ENCODE data around the gene TPBG.

TPBG gene

GRCh38 chr6:82364087-82365015 lies 734 bp downstream of the TPBG start:
- H3K9ac ChIP-seq (ENCODE audit: low read depth, low read length), result peak overlapping the region; percentile 59
- H3K4me1 ChIP-seq (ENCODE audit: insufficient read depth, low read length), result peaks cover 12% of the 10 kb centered on the region

GRCh38 chr6:82365016-82365795 lies 1.6 kb downstream of the TPBG start:
- peak overlapping the region; percentile 59 for H3K9ac ChIP-seq (ENCODE audit: low read depth, low read length)
- H3K4me1 ChIP-seq (ENCODE audit: insufficient read depth, low read length), result peaks cover 12% of the 10 kb centered on the region
- no peaks in the 10 kb centered on the region for H3K9me3 ChIP-seq (ENCODE audit: control insufficient read depth, insufficient read depth, low read length)
- no peaks in the 10 kb centered on the region; the same call in 1 of the 2 replicates for H3K36me3 ChIP-seq (ENCODE audit: insufficient read depth, low read length)

More at GRCh38 chr6:82364087-82365015, 734 bp downstream of the TPBG start:
- H3K36me3 ChIP-seq (ENCODE audit: insufficient read depth, low read length), result no peaks in the 10 kb centered on the region; the same call in 1 of the 2 replicates
- no peaks in the 10 kb centered on the region for H3K9me3 ChIP-seq (ENCODE audit: control insufficient read depth, insufficient read depth, low read length)

DNA sequence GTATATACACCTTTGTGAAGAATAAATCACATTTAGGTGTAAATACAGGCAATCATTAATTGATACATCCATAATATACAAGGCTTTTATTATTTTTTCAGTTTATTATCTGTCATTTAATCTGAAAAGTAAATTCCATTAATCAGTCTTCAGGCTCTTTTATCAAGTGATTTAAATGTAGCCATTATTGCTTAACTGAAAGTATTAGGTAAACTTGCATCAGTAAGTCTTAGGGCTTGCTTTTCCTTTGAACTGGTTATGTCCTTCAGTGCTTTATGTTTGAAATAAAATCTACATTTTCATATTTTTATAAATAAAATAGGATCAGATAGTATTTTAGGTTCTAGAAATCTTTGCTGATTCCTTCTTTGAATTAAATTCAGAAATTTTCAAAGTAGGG lies 4.1 kb downstream of the TPBG start:
- H3K4me1 ChIP-seq (ENCODE audit: insufficient read depth, low read length), result peaks cover 8% of the 10 kb centered on the region
- no peak overlapping the region for H3K9ac ChIP-seq (ENCODE audit: low read depth, low read length)
- no peaks in the 10 kb centered on the region for H3K9me3 ChIP-seq (ENCODE audit: control insufficient read depth, insufficient read depth, low read length)
- H3K36me3 ChIP-seq (ENCODE audit: insufficient read depth, low read length), result no peaks in the 10 kb centered on the region; the same call in 1 of the 2 replicates

GRCh38 chr6:82370788-82371187 lies 7.2 kb downstream of the TPBG start:
- no peaks in the 10 kb centered on the region; the same call in 1 of the 2 replicates for H3K36me3 ChIP-seq (ENCODE audit: insufficient read depth, low read length)
- H3K4me1 ChIP-seq (ENCODE audit: insufficient read depth, low read length), result peaks cover 6% of the 10 kb centered on the region
- H3K9ac ChIP-seq (ENCODE audit: low read depth, low read length), result no peak overlapping the region
- no peaks in the 10 kb centered on the region for H3K9me3 ChIP-seq (ENCODE audit: control insufficient read depth, insufficient read depth, low read length)

GRCh38 chr6:82371799-82372546 lies 8.4 kb downstream of the TPBG start:
- Histone ChIP-seq H3K36me3 (ENCODE audit: insufficient read depth, low read length) (no peaks in the 10 kb centered on the region), H3K4me1 (ENCODE audit: insufficient read depth, low read length) (no peaks in the 10 kb centered on the region), H3K9ac (ENCODE audit: low read depth, low read length) (no peak overlapping the region), H3K9me3 (ENCODE audit: control insufficient read depth, insufficient read depth, low read length) (no peaks in the 10 kb centered on the region)

DNA sequence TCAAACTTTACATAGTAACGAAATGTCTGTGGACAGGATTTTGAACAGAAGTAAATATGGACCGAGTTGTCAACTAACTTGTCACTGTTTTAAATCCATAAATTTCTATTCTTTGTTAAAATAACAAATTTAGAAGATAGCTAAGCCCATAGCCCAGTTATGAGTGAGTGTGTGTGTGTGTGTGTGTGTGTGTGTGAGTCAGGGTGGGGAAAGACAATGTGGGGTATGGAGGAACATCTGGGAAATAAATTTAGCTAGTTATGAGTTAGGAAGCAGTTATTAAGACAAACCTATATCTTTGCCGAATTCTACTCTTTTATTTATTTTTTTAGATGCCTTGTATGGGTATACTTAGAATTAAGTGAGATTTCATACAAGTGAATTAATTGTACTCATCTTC lies 9.0 kb downstream of the TPBG start:
- H3K9me3 ChIP-seq (ENCODE audit: control insufficient read depth, insufficient read depth, low read length), result no peaks in the 10 kb centered on the region
- no peak overlapping the region for H3K9ac ChIP-seq (ENCODE audit: low read depth, low read length)
- H3K36me3 ChIP-seq (ENCODE audit: insufficient read depth, low read length), result no peaks in the 10 kb centered on the region
- no peaks in the 10 kb centered on the region for H3K4me1 ChIP-seq (ENCODE audit: insufficient read depth, low read length)

DNA sequence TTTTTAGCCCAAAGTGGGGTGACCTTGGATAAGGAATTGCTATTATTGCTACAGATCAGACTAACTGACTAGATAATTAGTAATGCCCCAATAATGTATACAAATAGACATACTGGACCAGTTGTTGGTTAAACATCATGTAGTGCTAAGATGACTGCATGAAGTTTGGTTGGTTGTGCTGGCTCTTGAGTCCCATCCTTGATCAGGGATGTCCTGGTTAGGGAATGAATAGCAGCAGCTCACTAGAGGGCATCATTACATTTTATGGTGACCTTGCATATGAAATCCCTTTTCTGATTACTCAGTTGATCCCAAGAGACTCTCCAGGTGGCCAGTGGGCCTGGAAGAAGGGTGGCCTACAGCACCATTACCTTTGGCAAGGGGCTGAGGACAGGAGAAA lies 10.9 kb downstream of the TPBG start:
- Histone ChIP-seq H3K36me3 (ENCODE audit: insufficient read depth, low read length) (no peaks in the 10 kb centered on the region), H3K4me1 (ENCODE audit: insufficient read depth, low read length) (no peaks in the 10 kb centered on the region), H3K9ac (ENCODE audit: low read depth, low read length) (no peak overlapping the region), H3K9me3 (ENCODE audit: control insufficient read depth, insufficient read depth, low read length) (peaks cover 4% of the 10 kb centered on the region; the same call in 1 of the 2 replicates)

- no peak overlapping the region for H3K9ac ChIP-seq (ENCODE audit: low read depth, low read length)
- H3K36me3 ChIP-seq (ENCODE audit: insufficient read depth, low read length), result no peaks in the 10 kb centered on the region
- peaks cover 3% of the 10 kb centered on the region; the same call in 1 of the 2 replicates for H3K4me1 ChIP-seq (ENCODE audit: insufficient read depth, low read length)
- H3K9me3 ChIP-seq (ENCODE audit: control insufficient read depth, insufficient read depth, low read length), result peaks cover 4% of the 10 kb centered on the region; the same call in 1 of the 2 replicates
Observed at GRCh38 chr6:82376636-82377035, 13.0 kb downstream of the TPBG start.

- Histone ChIP-seq H3K36me3 (ENCODE audit: insufficient read depth, low read length) (no peaks in the 10 kb centered on the region), H3K9ac (ENCODE audit: low read depth, low read length) (no peak overlapping the region), H3K9me3 (ENCODE audit: control insufficient read depth, insufficient read depth, low read length) (peaks cover 4% of the 10 kb centered on the region; the same call in 1 of the 2 replicates), H3K4me1 (ENCODE audit: insufficient read depth, low read length) (peaks cover 22% of the 10 kb centered on the region)
Observed at GRCh38 chr6:82380566-82381185, 17.1 kb downstream of the TPBG start.

GRCh38 chr6:82381278-82381677 lies 17.7 kb downstream of the TPBG start:
- Histone ChIP-seq H3K9ac (ENCODE audit: low read depth, low read length) (no peak overlapping the region), H3K9me3 (ENCODE audit: control insufficient read depth, insufficient read depth, low read length) (peaks cover 4% of the 10 kb centered on the region; the same call in 1 of the 2 replicates), H3K4me1 (ENCODE audit: insufficient read depth, low read length) (peaks cover 25% of the 10 kb centered on the region), H3K36me3 (ENCODE audit: insufficient read depth, low read length) (no peaks in the 10 kb centered on the region)

DNA sequence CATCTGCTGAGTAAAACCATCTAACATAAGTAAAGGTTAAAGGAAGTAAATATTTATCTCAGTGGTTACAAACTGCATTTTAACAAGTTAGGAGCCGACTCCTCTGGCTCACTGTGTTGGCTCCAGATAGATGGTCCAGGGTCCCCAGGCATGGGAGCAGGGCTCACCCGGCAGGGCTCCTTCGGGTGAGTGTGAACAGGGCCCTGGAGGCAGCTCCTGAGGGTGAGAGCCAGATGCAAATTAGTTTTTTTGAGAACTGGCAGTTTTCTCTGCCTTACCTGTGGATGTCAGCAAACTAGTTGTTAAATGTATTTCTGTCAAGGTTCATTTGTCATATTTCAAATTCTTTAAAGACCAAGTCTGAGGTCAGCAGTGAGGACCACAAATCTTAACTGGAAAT lies 21.5 kb downstream of the TPBG start:
- Histone ChIP-seq H3K4me1 (ENCODE audit: insufficient read depth, low read length) (peaks cover 25% of the 10 kb centered on the region), H3K9me3 (ENCODE audit: control insufficient read depth, insufficient read depth, low read length) (no peaks in the 10 kb centered on the region; the same call in 1 of the 2 replicates), H3K36me3 (ENCODE audit: insufficient read depth, low read length) (no peaks in the 10 kb centered on the region), H3K9ac (ENCODE audit: low read depth, low read length) (no peak overlapping the region)

DNA sequence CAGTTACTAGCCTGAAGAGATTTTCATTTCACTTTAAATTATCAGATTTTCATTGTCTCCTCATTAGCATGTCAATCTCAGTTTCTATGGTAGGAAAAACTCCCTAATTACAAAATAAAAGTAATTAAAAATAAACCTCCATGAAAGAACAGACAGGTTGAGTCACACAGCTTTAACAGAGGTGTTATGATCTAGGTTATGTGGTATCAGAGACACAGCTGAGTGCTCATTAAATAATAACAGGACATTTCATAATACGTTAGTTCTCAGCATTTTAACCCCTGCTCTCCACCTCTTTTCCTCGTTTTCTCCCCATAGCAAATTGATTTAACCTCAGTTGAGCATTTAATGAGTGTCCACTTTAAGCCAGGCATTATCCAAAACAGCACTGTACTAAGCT lies 21.9 kb downstream of the TPBG start:
- Histone ChIP-seq H3K4me1 (ENCODE audit: insufficient read depth, low read length) (peaks cover 25% of the 10 kb centered on the region), H3K36me3 (ENCODE audit: insufficient read depth, low read length) (no peaks in the 10 kb centered on the region), H3K9ac (ENCODE audit: low read depth, low read length) (no peak overlapping the region)

GRCh38 chr6:82385961-82386360 lies 22.3 kb downstream of the TPBG start:
- Histone ChIP-seq H3K4me1 (ENCODE audit: insufficient read depth, low read length) (peaks cover 25% of the 10 kb centered on the region), H3K36me3 (ENCODE audit: insufficient read depth, low read length) (no peaks in the 10 kb centered on the region), H3K9ac (ENCODE audit: low read depth, low read length) (no peak overlapping the region), H3K9me3 (ENCODE audit: control insufficient read depth, insufficient read depth, low read length) (no peaks in the 10 kb centered on the region; the same call in 1 of the 2 replicates)

More for the DNA sequence above, 21.9 kb downstream of the TPBG start:
- H3K9me3 ChIP-seq (ENCODE audit: control insufficient read depth, insufficient read depth, low read length), result no peaks in the 10 kb centered on the region; the same call in 1 of the 2 replicates
